Breast epithelium (tissue), 3 donors: ENCODE results near the gene SAMD8.

Experiments used
- CTCF ChIP-seq, 3 donors: fragments of 450-650 bp; IDR thresholded peaks; one replicate each; pipeline ENCODE4 v1.5.1; 2016 to 2017; ENCODE audit warnings: antibody characterized with exemption in 3 of 3, mild to moderate bottlenecking in 3 of 3, moderate library complexity in 3 of 3
- POLR2A ChIP-seq: fragments of 450-650 bp; IDR thresholded peaks from one replicate; pipeline ENCODE4 v1.6.1; 2016; ENCODE audit warnings: antibody characterized with exemption, mild to moderate bottlenecking, moderate library complexity
- POLR2AphosphoS5 ChIP-seq, 3 donors: sonication (generic); formaldehyde crosslinking; IDR thresholded peaks; one replicate each; pipeline ENCODE4 v1.6.1; 2017; ENCODE audit warnings: antibody characterized with exemption in 3 of 3

DNA sequence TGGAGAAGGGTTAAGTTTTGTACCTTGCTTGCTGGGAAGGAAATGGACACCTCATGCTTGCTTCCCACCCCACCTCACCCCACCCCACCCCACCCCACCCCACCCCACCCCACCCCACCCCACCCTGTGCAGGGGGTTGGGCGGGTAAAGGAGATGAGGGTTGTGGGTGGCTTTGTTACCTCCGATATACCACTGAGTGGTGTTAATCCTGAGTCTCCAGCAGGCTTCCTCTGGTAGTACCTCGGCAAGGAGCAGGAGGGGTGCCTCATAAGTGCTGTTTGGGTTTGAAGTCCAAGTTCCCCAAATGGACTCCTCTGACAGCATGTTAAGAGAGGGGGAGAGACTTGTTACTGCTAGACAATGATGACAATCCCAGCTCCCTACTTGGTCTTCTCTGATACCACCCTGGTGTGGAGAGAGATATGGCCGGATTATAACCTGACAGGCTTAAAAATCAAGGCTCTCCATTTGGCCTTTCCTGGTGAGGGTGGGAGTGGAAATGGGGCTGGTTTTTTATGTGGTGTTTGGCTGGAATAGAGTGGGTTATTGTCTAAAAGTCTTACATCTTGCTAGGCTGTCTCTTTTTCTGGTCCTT is 11.7 kb downstream of the SAMD8 start:
- TF ChIP-seq POLR2AphosphoS5 (IDR thresholded peaks at IDR 0.05) (no peak), CTCF (IDR thresholded peaks at IDR 0.05) (no peak), POLR2A (no peak)
